Activated CD4-positive, alpha-beta T cell treated with anti-CD3 and anti-CD28 coated beads, Interleukin-2, amount 10 ng/mL, durations not matched to agents 7 days and 5 days (primary cell): ENCODE results near the gene NPY4R2. TPM values are rescaled to one million over a fixed set of nuclear protein-coding genes. Genes with fewer than 3 reads are reported as not detected.
"Not testable (repeated sequence)": the region's sequence is repeated elsewhere in the genome, so short reads cannot be mapped to it uniquely, and the experiment has no call there.

Source experiments
- CTCF ChIA-PET: fragments of 350-600 bp; sonication (Branson Sonifier 250); formaldehyde crosslinking; loops from one replicate; lab custom pipeline; 2021; ENCODE audit warnings: antibody characterized with exemption; lab: Charles Lee
- POLR2A ChIA-PET: fragments of 350-600 bp; sonication (Branson Sonifier 250); formaldehyde crosslinking; loops from one replicate; lab custom pipeline; 2021; ENCODE audit warnings: antibody characterized with exemption; lab: Charles Lee
- DNase-seq: peaks from one replicate; pipeline ENCODE4 v3.0.0-alpha.2; 2020
- H3K27ac Mint-ChIP-seq: one replicate; pipeline ENCODE4 v1.8.0; 2021; ENCODE audit warnings: mild to moderate bottlenecking, moderate library complexity, mixed read lengths
- H3K27me3 Mint-ChIP-seq: one replicate; pipeline ENCODE4 v1.8.0; 2021; ENCODE audit warnings: mixed read lengths
- H3K36me3 Mint-ChIP-seq: one replicate; pipeline ENCODE4 v1.8.0; 2021; ENCODE audit warnings: low read depth, mixed read lengths
- H3K4me1 Mint-ChIP-seq: one replicate; pipeline ENCODE4 v1.8.0; 2021; ENCODE audit warnings: mixed read lengths
- H3K4me3 Mint-ChIP-seq: one replicate; pipeline ENCODE4 v1.8.0; 2021; ENCODE audit warnings: mild to moderate bottlenecking, moderate library complexity, mixed read lengths
- H3K9me3 Mint-ChIP-seq: one replicate; pipeline ENCODE4 v1.8.0; 2021; ENCODE audit warnings: mixed read lengths
- total RNA-seq, 2 experiments: library from RNA; stranded (reverse); gene quantifications; one replicate each; pipeline ENCODE4 v1.2.3, GENCODE V29; 2021

Gene NPY4R2
- total RNA-seq, 2 experiments from 2014 or later, result not detected

DNA sequence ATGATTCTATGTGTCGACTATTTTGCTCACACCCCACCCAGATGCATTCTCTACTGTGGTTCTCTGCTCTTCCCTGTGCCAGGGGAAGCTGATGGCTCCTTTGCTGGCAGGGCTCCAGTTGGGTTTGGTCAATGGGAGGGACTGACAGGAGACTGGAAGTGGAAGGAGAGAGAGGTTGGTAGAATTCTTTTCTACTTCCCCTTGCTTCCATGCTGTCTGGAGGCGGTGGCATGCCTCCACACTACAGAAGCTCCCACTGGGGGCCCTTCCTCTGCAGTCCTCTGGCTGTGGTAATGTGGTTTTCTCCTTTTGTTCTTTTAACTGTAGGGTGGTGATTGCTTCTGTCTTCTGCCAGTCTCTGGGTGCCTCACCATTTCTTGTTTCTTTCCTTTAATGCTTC is 4.4 kb upstream of the NPY4R2 start:
- H3K4me3 Mint-ChIP-seq, H3K27ac Mint-ChIP-seq, H3K9me3 Mint-ChIP-seq, H3K27me3 Mint-ChIP-seq, DNase-seq, H3K4me1 Mint-ChIP-seq, POLR2A ChIA-PET, H3K36me3 Mint-ChIP-seq, CTCF ChIA-PET: not testable (repeated sequence)

DNA sequence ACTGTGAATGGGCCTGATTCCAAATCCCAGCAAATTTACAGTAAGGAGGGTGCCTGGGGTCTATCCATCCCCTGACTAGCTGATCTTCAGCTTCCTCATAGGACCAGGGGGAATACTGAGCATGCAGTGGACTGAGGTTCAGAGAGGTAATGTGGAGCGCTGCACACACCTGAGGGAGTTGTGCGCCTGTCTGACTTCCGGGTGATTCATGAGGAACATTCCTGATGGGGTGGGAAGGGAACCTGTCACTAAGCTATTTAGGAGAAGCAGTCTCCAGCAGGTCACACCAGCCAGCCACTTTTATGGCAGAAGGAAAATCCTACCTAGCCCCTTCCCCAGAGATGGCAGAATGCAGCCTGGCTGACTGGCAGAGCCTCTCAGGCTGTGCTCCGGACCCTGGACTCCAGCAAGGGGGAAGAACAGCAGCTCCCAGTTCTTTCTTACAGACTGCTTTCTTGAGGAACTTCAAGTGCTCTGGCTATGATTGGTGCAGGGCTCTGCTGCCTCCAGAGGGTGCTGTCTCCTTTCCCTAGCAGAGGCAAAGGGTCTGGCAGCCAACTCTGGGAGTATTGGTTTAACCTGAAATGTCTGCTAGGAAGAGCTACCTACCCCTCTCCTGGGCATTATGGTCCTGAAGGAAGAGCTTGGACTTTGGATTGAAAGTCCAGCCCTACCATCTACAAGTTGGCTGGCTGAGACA is 2.5 kb upstream of the NPY4R2 start:
- H3K27ac Mint-ChIP-seq, H3K36me3 Mint-ChIP-seq, H3K9me3 Mint-ChIP-seq, H3K4me1 Mint-ChIP-seq, H3K4me3 Mint-ChIP-seq, H3K27me3 Mint-ChIP-seq, DNase-seq, CTCF ChIA-PET, POLR2A ChIA-PET: not testable (repeated sequence)

GRCh38 chr10:47920610-47921009 is 2.1 kb downstream of the NPY4R2 start:
- DNase-seq, H3K4me1 Mint-ChIP-seq, H3K9me3 Mint-ChIP-seq, H3K4me3 Mint-ChIP-seq, CTCF ChIA-PET, POLR2A ChIA-PET, H3K27me3 Mint-ChIP-seq, H3K27ac Mint-ChIP-seq, H3K36me3 Mint-ChIP-seq: not testable (repeated sequence)

GRCh38 chr10:47922503-47922902 is 4.0 kb downstream of the NPY4R2 start:
- POLR2A ChIA-PET, H3K4me3 Mint-ChIP-seq, H3K27me3 Mint-ChIP-seq, CTCF ChIA-PET, DNase-seq, H3K9me3 Mint-ChIP-seq, H3K4me1 Mint-ChIP-seq, H3K27ac Mint-ChIP-seq, H3K36me3 Mint-ChIP-seq: not testable (repeated sequence)

DNA sequence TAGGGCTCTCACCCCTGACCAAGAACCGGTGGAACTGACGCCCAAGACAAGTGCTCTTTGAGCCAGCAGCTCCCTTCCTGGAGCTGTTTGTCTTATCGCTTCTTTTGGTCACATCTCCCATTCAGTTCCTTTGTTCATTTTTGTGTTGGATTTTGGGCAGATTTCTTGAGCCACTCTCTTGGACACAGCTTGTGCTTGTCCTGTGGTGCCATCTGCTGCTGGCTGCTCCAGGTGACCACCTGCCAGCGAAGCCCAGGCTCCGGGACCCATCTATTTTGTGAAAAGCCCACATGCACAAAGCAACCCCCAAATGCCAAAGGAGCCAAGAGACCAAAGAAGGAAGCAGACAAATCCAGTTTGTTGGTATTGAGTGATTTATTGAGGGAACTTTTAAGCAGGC is 6.2 kb downstream of the NPY4R2 start:
- CTCF ChIA-PET, H3K9me3 Mint-ChIP-seq, H3K36me3 Mint-ChIP-seq, POLR2A ChIA-PET, H3K4me1 Mint-ChIP-seq, H3K27ac Mint-ChIP-seq, H3K27me3 Mint-ChIP-seq, H3K4me3 Mint-ChIP-seq, DNase-seq: not testable (repeated sequence)

DNA sequence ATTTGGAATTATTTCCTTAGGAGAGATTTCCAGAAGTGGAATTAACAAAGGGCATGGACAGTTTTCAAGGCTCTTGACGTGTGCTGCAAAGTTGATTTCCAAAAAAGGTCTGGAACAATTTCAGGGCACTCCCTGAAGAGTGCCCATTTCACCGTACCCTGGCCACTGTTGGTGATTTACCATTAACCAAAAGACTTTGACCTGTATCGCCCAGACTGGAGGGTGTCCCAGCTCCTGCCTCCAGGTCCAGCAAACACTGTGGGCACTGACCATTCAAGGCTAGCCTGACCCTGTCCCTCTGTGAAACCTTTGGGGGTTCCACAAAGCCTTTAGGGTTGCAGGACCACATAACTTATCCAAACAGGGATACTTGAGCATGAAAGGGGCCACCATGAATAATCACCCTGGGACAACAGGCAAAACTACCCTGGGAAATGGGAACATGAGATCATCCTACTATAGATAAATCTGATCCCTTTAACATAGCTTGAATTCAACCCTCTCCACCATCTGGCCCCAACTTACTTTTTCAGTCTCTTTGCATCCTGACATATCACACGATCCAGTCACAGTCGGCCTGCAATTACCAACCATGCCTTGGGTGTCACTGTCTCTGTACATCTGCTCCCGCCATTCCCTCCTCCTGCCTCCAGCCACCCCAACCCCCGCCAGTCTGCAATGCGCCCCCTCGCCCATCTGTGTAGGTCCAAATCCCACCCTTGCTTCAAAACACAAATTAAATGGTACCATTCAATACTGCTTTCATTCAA is 8.9 kb downstream of the NPY4R2 start:
- H3K36me3 Mint-ChIP-seq, H3K27ac Mint-ChIP-seq, CTCF ChIA-PET, DNase-seq, POLR2A ChIA-PET, H3K4me3 Mint-ChIP-seq, H3K4me1 Mint-ChIP-seq, H3K27me3 Mint-ChIP-seq, H3K9me3 Mint-ChIP-seq: not testable (repeated sequence)

GRCh38 chr10:47928225-47928624 is 9.8 kb downstream of the NPY4R2 start:
- H3K36me3 Mint-ChIP-seq, H3K4me3 Mint-ChIP-seq, H3K27ac Mint-ChIP-seq, H3K9me3 Mint-ChIP-seq, POLR2A ChIA-PET, H3K27me3 Mint-ChIP-seq, H3K4me1 Mint-ChIP-seq, CTCF ChIA-PET, DNase-seq: not testable (repeated sequence)

DNA sequence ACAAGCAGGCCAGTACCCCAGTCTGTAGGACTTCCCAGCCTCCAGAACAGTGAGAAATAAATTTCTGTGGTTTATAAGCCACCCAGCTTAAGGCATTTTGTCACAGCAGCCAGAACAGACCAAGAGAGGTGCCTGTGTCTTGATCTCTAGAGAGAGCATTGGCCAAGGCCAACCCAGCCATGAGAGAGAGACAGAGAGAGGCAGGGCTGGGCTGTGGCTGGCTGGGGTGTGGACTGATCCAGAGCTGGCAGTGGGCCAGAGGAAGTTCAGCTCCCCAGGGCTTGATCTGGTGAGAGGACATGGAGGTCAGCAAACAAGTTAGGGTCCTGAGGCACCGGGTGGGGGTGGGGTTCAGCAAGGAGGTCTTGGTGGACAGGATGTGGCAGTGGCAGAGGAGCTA is 14.4 kb downstream of the NPY4R2 start:
- POLR2A ChIA-PET, H3K27ac Mint-ChIP-seq, H3K36me3 Mint-ChIP-seq: not testable (repeated sequence)

GRCh38 chr10:47933462-47933861 is 15.0 kb downstream of the NPY4R2 start:
- DNase-seq, H3K27ac Mint-ChIP-seq, H3K4me3 Mint-ChIP-seq, H3K9me3 Mint-ChIP-seq, H3K27me3 Mint-ChIP-seq, CTCF ChIA-PET, H3K36me3 Mint-ChIP-seq, H3K4me1 Mint-ChIP-seq, POLR2A ChIA-PET: not testable (repeated sequence)

More for the DNA sequence above, 14.4 kb downstream of the NPY4R2 start:
- H3K4me3 Mint-ChIP-seq, H3K27me3 Mint-ChIP-seq, CTCF ChIA-PET, H3K9me3 Mint-ChIP-seq, DNase-seq, H3K4me1 Mint-ChIP-seq: not testable (repeated sequence)

GRCh38 chr10:47936772-47937228 is 18.3 kb downstream of the NPY4R2 start:
- H3K4me1 Mint-ChIP-seq, H3K27me3 Mint-ChIP-seq, H3K9me3 Mint-ChIP-seq, CTCF ChIA-PET, H3K36me3 Mint-ChIP-seq, DNase-seq, H3K4me3 Mint-ChIP-seq, H3K27ac Mint-ChIP-seq, POLR2A ChIA-PET: not testable (repeated sequence)

GRCh38 chr10:47937634-47938033 is 19.2 kb downstream of the NPY4R2 start:
- H3K4me3 Mint-ChIP-seq, H3K27me3 Mint-ChIP-seq, H3K27ac Mint-ChIP-seq, H3K4me1 Mint-ChIP-seq, DNase-seq, H3K9me3 Mint-ChIP-seq, H3K36me3 Mint-ChIP-seq, CTCF ChIA-PET, POLR2A ChIA-PET: not testable (repeated sequence)

- H3K27me3 Mint-ChIP-seq, POLR2A ChIA-PET, H3K27ac Mint-ChIP-seq, CTCF ChIA-PET, H3K4me3 Mint-ChIP-seq, H3K36me3 Mint-ChIP-seq, DNase-seq, H3K4me1 Mint-ChIP-seq, H3K9me3 Mint-ChIP-seq: not testable (repeated sequence)
These were observed 22.4 kb downstream of the NPY4R2 start for GRCh38 chr10:47940821-47941220.

DNA sequence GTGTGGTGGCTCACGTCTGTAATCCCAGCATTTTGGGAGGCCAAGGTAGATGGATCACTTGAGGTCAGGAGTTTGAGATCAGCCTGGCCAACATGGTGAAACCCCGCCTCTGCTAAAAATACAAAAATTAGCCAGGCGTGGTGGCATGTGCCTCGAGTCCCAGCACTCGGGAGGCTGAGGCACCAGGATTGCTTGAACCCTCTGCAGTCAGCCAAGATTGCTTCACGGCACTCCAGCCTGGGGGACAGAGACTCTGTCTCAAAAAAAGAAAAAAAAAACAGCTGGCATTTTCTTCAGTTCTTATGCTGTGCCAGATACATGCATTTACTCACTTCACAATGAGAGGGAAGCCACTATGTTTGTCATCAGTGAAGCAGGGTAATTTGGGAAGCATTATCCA is 22.9 kb downstream of the NPY4R2 start:
- H3K4me1 Mint-ChIP-seq, H3K36me3 Mint-ChIP-seq, DNase-seq, H3K4me3 Mint-ChIP-seq, H3K9me3 Mint-ChIP-seq, H3K27me3 Mint-ChIP-seq, H3K27ac Mint-ChIP-seq, POLR2A ChIA-PET, CTCF ChIA-PET: not testable (repeated sequence)
